B cell (primary cell): Measurements from ENCODE around the gene WDR62. TPM values are rescaled to one million over a fixed set of nuclear protein-coding genes. Genes with fewer than 3 reads are reported as not detected.

Experiments used
- ATAC-seq: fragments of 200-7000 bp; cut with Tn5 transposase; one replicate; pipeline ENCODE4 v1.10.0; 2021; ENCODE audit warnings: low read depth, mild to moderate bottlenecking, moderate number of reproducible peaks, moderate library complexity
- CTCF ChIA-PET: fragments of 350-600 bp; sonication (Branson Sonifier 250); formaldehyde crosslinking; loops from one replicate; lab custom pipeline; 2021; ENCODE audit warnings: antibody characterized with exemption, inconsistent platforms; lab: Charles Lee
- POLR2A ChIA-PET: fragments of 350-600 bp; sonication (Branson Sonifier 250); formaldehyde crosslinking; loops from one replicate; lab custom pipeline; 2021; ENCODE audit warnings: antibody characterized with exemption; lab: Charles Lee
- DNase-seq: peaks from one replicate; pipeline ENCODE4 v3.0.0; 2013
- H2AFZ ChIP-seq: 2 replicates; pipeline ENCODE4 v1.6.1; 2012; ENCODE audit warnings: mild to moderate bottlenecking, low read depth, low read length; ENCODE audit not compliant: insufficient read depth, poor library complexity, severe bottlenecking
- H3K27ac ChIP-seq, 2 donors: 1 replicate in 1 of 2; 2 replicates in 1 of 2; pipeline ENCODE4 v1.5.1; 2012 to 2013; ENCODE audit warnings: low read length in 2 of 2, mild to moderate bottlenecking in 2 of 2, moderate library complexity in 1 of 2
- H3K27me3 ChIP-seq, 4 experiments: fragments of 200-600 bp in 1 of 4; sonication (generic) in 1 of 4; replicated peaks in 1 of 4; 1 replicate in 2 of 4; 2 replicates in 2 of 4; pipeline versions ENCODE4 v1.6.1 to v1.7.0; 2013 to 2016; ENCODE audit warnings: low read length in 3 of 4, mild to moderate bottlenecking in 2 of 4, mixed read lengths in 1 of 4, moderate library complexity in 1 of 4; ENCODE audit not compliant: insufficient read depth in 4 of 4, control insufficient read depth in 3 of 4; ENCODE audit errors: control extremely low read depth in 1 of 4
- H3K36me3 ChIP-seq, 2 experiments: replicated peaks in 1 of 2; 1 replicate in 1 of 2; 2 replicates in 1 of 2; pipeline versions ENCODE4 v1.6.1 to v1.7.1; 2013; ENCODE audit warnings: low read length in 1 of 2; ENCODE audit not compliant: insufficient read depth in 2 of 2, control insufficient read depth in 1 of 2; ENCODE audit errors: control extremely low read depth in 1 of 2, extremely low read depth in 1 of 2
- H3K4me1 ChIP-seq, 2 donors: fragments of 200-600 bp in 1 of 2; sonication (generic) in 1 of 2; 1 replicate in 1 of 2; 2 replicates in 1 of 2; pipeline versions ENCODE4 v1.5.1 to v1.6.1; 2013 to 2017; ENCODE audit warnings: low read length in 2 of 2; ENCODE audit not compliant: control insufficient read depth in 2 of 2, insufficient read depth in 2 of 2
- H3K4me2 ChIP-seq: replicated peaks from 2 replicates; pipeline ENCODE3; 2012; ENCODE audit warnings: mild to moderate bottlenecking, low read depth, low read length; ENCODE audit not compliant: poor library complexity, severe bottlenecking
- H3K4me3 ChIP-seq, 5 experiments: fragments of 200-600 bp in 1 of 5; sonication (generic) in 1 of 5; 1 replicate in 3 of 5; 2 replicates in 2 of 5; pipeline versions ENCODE4 v1.5.1 to v1.7.0; 2011 to 2016; ENCODE audit warnings: low read length in 4 of 5, mild to moderate bottlenecking in 4 of 5, low read depth in 2 of 5, control low read depth in 1 of 5, moderate library complexity in 1 of 5; ENCODE audit not compliant: insufficient read depth in 1 of 5; ENCODE audit errors: control extremely low read depth in 1 of 5, extremely low read depth in 1 of 5
- H3K79me2 ChIP-seq: fragments of 200-600 bp; sonication (generic); one replicate; pipeline ENCODE4 v1.6.0; 2016; ENCODE audit warnings: low read length; ENCODE audit not compliant: control insufficient read depth, insufficient read depth
- H3K9ac ChIP-seq: fragments of 200-600 bp; sonication (generic); 2 replicates; pipeline ENCODE4 v1.6.1; 2017; ENCODE audit warnings: mild to moderate bottlenecking, low read length, moderate library complexity
- H3K9me3 ChIP-seq, 3 donors: one replicate each; pipeline versions ENCODE4 v1.6.1 to v1.7.1; 2013; ENCODE audit warnings: low read length in 2 of 3; ENCODE audit not compliant: control insufficient read depth in 2 of 3, insufficient read depth in 1 of 3; ENCODE audit errors: control extremely low read depth in 1 of 3
- H4K20me1 ChIP-seq: 2 replicates; pipeline ENCODE4 v1.6.0; 2012; ENCODE audit warnings: mild to moderate bottlenecking, low read length; ENCODE audit not compliant: insufficient read depth, control insufficient read depth, poor library complexity, severe bottlenecking
- H3K27ac Mint-ChIP-seq: one replicate; pipeline ENCODE4 v1.8.0; 2021; ENCODE audit warnings: mixed read lengths
- H3K27me3 Mint-ChIP-seq: one replicate; pipeline ENCODE4 v1.8.0; 2021; ENCODE audit warnings: mixed read lengths
- H3K4me1 Mint-ChIP-seq: one replicate; pipeline ENCODE4 v1.8.0; 2021; ENCODE audit warnings: mixed read lengths
- H3K4me3 Mint-ChIP-seq: one replicate; pipeline ENCODE4 v1.8.0; 2021; ENCODE audit warnings: mixed read lengths
- H3K9me3 Mint-ChIP-seq: one replicate; pipeline ENCODE4 v1.8.0; 2022; ENCODE audit warnings: mixed read lengths; ENCODE audit not compliant: insufficient read depth
- EZH2 ChIP-seq: IDR thresholded peaks from 2 replicates; pipeline ENCODE4 v1.6.1; 2012; ENCODE audit warnings: borderline replicate concordance, low read depth, mild to moderate bottlenecking, moderate library complexity, low read length; ENCODE audit not compliant: insufficient read depth, poor library complexity, severe bottlenecking
- WGBS: methylation state at CpG from one replicate; pipeline ENCODE4 v1.1.5; 2013; ENCODE audit warnings: missing lambda C conversion rate; ENCODE audit not compliant: insufficient coverage; 5-methylcytosine and 5-hydroxymethylcytosine counted together
- intact Hi-C: fragments of 100-400 bp; cut with micrococcal nuclease; formaldehyde crosslinking; loops from one replicate; pipeline ENCODE4 v1.10.0; 2022
- polyA plus RNA-seq: library from polyadenylated mRNA; depleted of rRNA; stranded (reverse); fragments of >200 nt; gene quantifications from 2 replicates; pipeline ENCODE4 v1.2.3, GENCODE V29; 2012
- total RNA-seq, 2 donors: library from RNA; stranded (reverse); fragments of 120-200 nt in 1 of 2; gene quantifications; 1 replicate in 1 of 2; 2 replicates in 1 of 2; pipeline versions ENCODE4 v1.2.3 to v1.2.4, GENCODE V29; 2013 to 2022
- TF ChIP-seq, protein P1 (sequence below): fragments of 200-600 bp; IDR thresholded peaks from one replicate; pipeline ENCODE4 v1.8.0; 2022; ENCODE audit warnings: antibody characterized with exemption, mild to moderate bottlenecking

WDR62 gene
- total and polyA plus RNA-seq, 2 donors (not counting 1 experiment from before 2014, with no cell fraction given) = 1.8 to 1.9 TPM

DNA sequence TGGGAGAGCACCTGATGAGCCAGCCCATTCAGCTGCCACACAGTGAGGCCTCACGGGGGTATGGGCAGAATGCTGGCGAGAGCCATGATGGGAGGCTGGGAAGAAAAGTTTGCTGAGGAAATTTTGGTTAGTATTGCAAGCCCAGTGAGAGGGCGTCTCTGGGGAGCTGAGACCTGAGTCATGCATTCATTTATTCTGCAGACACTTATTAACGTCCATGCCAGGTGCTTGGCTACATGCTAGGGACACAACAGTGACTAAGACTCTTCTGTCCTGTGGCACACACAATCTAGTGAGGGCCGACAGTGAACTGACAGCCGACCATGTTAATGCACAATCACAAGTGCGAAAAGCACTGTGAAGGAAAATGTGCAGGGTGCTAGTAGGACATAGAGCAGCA lies 27.2 kb downstream of the WDR62 start:
- Histone ChIP-seq H3K9ac (no peak overlapping the region), H3K4me1 (no peaks in the 10 kb centered on the region), H3K27me3 (no peaks in the 10 kb centered on the region), H3K36me3 (peaks cover 0 to 6% of the 10 kb centered on the region in 2 experiments), H3K4me2 (no peak overlapping the region), H3K27ac (no peak overlapping the region), H3K4me3 (no peak overlapping the region), H3K9me3 (no peaks in the 10 kb centered on the region), H2AFZ (no peak overlapping the region), H3K79me2 (no peaks in the 10 kb centered on the region), H4K20me1 (no peaks in the 10 kb centered on the region)
- Mint-ChIP-seq H3K9me3 (no peaks in the 10 kb centered on the region), H3K27ac (no peak overlapping the region), H3K27me3 (no peaks in the 10 kb centered on the region), H3K4me1 (no peaks in the 10 kb centered on the region), H3K4me3 (no peak overlapping the region)
- ChIA-PET POLR2A (no interaction called here), CTCF (no interaction called here)
- intact Hi-C loops = no loop called here
- 98% methylated on average over 7 of the region's 7 CpGs for WGBS
- DNase-seq = no peak
- TF ChIP-seq, protein P1, sequence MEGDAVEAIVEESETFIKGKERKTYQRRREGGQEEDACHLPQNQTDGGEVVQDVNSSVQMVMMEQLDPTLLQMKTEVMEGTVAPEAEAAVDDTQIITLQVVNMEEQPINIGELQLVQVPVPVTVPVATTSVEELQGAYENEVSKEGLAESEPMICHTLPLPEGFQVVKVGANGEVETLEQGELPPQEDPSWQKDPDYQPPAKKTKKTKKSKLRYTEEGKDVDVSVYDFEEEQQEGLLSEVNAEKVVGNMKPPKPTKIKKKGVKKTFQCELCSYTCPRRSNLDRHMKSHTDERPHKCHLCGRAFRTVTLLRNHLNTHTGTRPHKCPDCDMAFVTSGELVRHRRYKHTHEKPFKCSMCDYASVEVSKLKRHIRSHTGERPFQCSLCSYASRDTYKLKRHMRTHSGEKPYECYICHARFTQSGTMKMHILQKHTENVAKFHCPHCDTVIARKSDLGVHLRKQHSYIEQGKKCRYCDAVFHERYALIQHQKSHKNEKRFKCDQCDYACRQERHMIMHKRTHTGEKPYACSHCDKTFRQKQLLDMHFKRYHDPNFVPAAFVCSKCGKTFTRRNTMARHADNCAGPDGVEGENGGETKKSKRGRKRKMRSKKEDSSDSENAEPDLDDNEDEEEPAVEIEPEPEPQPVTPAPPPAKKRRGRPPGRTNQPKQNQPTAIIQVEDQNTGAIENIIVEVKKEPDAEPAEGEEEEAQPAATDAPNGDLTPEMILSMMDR = no peak
- no peak for TF ChIP-seq EZH2
- ATAC-seq = no peak

DNA sequence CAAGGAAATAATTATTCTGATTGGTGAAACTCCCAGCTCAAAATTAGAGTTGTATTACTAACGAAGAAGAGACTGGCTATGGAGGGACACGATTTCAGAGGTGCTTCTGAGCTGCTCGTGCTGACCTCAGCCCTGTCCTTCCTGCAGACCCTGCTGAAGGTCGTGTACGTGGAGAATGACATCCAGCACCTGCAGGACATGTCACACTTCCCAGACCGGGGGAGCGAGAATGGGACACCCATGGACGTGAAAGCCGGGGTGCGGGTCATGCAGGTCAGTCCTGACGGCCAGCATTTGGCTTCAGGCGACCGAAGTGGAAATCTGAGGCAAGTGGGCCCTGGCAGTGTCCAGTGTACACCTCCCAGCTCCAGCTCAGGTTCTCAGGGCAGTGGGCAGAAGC lies 28.2 kb downstream of the WDR62 start:
- Histone ChIP-seq H3K4me3 (no peak overlapping the region), H3K79me2 (no peaks in the 10 kb centered on the region), H3K4me2 (no peak overlapping the region), H2AFZ (no peak overlapping the region), H3K27me3 (no peaks in the 10 kb centered on the region), H3K27ac (no peak overlapping the region), H3K4me1 (no peaks in the 10 kb centered on the region), H3K36me3 (peaks cover 0 to 6% of the 10 kb centered on the region in 2 experiments), H3K9me3 (no peaks in the 10 kb centered on the region), H3K9ac (no peak overlapping the region), H4K20me1 (no peaks in the 10 kb centered on the region)
- no peak for ATAC-seq
- DNase-seq = no peak
- H3K27me3 Mint-ChIP-seq = no peaks in the 10 kb centered on the region
- H3K4me1 Mint-ChIP-seq = no peaks in the 10 kb centered on the region
- intact Hi-C loops = no loop called here
- TF ChIP-seq, protein P1 = no peak
- no peak for TF ChIP-seq EZH2
- H3K9me3 Mint-ChIP-seq = no peaks in the 10 kb centered on the region
- CTCF ChIA-PET = no interaction called here
- 99% methylated on average over 13 of the region's 13 CpGs for WGBS
- POLR2A ChIA-PET = no interaction called here
- no peak overlapping the region for H3K27ac Mint-ChIP-seq
- H3K4me3 Mint-ChIP-seq = no peak overlapping the region
